ENCODE results near the gene REPIN1. TPM values are rescaled to one million over a fixed set of nuclear protein-coding genes. Genes with fewer than 3 reads are reported as not detected.
A peak's percentile ranks its signal among the peaks of the same experiment; 100 is the strongest.

REPIN1 gene
- total RNA-seq, 2 donors from 2014 or later = 43.0 to 49.8 TPM

DNA sequence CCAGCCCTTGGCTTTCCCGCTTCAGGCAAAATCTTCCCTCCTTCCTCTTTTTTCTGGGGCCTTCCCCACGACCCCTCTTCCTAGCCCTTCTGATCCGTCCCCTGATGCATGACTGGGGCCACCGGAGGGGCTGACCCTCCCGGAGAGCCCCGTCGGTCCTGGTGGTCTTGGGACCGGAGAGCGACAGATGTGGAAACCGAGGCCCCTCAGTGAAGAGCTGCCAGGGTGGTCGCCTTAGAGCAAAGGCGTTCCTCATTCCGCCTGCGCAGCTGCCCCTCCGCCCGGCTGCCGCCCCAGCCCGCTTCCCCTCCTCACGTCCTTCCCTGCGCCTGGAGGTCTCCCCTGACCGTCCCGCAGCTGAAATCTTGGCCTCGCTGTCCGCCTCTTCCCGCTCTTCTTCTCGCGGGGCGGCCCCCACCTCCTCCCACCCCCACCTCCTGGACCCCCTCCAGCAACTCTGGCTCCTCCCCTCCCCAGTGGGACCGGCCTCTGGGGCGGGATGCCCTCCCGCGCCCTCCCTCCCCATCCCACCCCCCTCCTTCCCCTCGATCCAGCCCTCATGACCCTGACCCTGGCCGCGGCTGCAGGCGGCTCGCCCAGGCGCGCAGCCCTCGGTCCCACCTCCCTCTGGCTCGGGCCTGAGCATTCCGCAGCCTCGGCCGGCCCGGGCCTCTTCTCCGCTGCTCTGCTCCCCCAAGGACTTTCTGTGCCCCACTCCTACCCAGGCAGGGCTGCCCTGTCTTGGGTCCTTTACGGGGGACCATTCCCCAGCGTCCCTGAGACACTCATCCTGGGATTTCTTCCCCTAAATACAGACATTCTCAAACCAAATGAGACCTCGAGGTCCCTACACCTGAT, 27.1 kb upstream of the REPIN1 start, which contains the start of gene RARRES2:
TSS of gene RARRES2 (minus strand) at position 367 of the 858 bp plus-strand sequence. CDS start 1,020 bp downstream, outside the sequence.
- no peak within 1 kb of the TSS for H3K27ac Mint-ChIP-seq
- H3K4me3 Mint-ChIP-seq = peak within 1 kb of the TSS; percentile 9
- H3K4me1 Mint-ChIP-seq = peaks cover 5% of the 10 kb centered on the region

DNA sequence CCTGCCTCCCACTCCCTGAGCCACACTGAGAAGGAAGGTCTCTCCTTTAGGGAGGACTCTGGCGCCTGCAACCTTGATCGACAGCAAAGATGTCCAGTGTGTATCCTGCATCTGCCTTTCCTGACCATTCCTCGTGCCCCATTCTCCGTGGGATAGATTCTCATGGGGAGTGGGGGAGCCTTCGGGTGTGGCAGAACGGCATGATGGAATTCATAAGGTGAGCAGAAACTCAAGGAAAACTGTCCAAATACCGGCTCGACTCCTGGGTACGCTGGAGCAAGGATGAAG, 26.6 kb upstream of the REPIN1 start:
- peaks cover 4% of the 10 kb centered on the region for H3K36me3 Mint-ChIP-seq (ENCODE audit: low read depth)
- no peak for ATAC-seq
- H3K27ac Mint-ChIP-seq = no peak overlapping the region
- no peaks in the 10 kb centered on the region for H3K9me3 ChIP-seq (ENCODE audit: control insufficient read depth, low read length, poor library complexity, severe bottlenecking)
- DNase-seq = no peak
- peak overlapping the region; percentile 9 for H3K4me3 Mint-ChIP-seq
- H3K27me3 Mint-ChIP-seq = peaks cover 32% of the 10 kb centered on the region
- peaks cover 5% of the 10 kb centered on the region for H3K4me1 Mint-ChIP-seq

More for the DNA sequence above, 27.1 kb upstream of the REPIN1 start, which contains the start of gene RARRES2:
- no peak for DNase-seq
- ATAC-seq = no peak
- Mint-ChIP-seq H3K36me3 (ENCODE audit: low read depth) (peaks cover 4% of the 10 kb centered on the region), H3K27me3 (peaks cover 32% of the 10 kb centered on the region)
- H3K9me3 ChIP-seq (ENCODE audit: control insufficient read depth, low read length, poor library complexity, severe bottlenecking) = no peaks in the 10 kb centered on the region

DNA sequence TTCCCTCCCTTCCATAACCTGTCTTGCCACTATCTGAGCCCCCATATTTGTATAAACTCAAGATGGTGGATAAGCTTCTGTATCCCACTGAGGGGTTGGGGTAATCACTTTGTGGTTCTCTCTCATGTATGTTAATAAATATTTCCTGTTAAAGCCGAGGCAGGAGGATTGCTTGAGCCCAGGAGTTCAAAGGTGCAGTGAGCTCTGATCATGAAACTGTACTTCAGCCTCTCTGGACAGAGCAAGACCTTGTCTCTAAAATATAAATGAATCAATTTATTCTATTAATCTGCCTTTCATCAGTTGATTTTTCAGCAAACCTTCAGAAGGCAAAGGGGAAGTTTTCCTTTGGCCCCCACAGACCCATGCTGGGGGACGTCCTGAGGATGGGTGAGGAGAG, 25.4 kb upstream of the REPIN1 start:
- DNase-seq (no peak), ATAC-seq (no peak)
- H3K27ac Mint-ChIP-seq = no peak overlapping the region
- peaks cover 5% of the 10 kb centered on the region for H3K4me1 Mint-ChIP-seq
- H3K27me3 Mint-ChIP-seq = peaks cover 32% of the 10 kb centered on the region
- no peaks in the 10 kb centered on the region for H3K9me3 ChIP-seq (ENCODE audit: control insufficient read depth, low read length, poor library complexity, severe bottlenecking)
- H3K36me3 Mint-ChIP-seq (ENCODE audit: low read depth) = peaks cover 2% of the 10 kb centered on the region
- no peak overlapping the region for H3K4me3 Mint-ChIP-seq

DNA sequence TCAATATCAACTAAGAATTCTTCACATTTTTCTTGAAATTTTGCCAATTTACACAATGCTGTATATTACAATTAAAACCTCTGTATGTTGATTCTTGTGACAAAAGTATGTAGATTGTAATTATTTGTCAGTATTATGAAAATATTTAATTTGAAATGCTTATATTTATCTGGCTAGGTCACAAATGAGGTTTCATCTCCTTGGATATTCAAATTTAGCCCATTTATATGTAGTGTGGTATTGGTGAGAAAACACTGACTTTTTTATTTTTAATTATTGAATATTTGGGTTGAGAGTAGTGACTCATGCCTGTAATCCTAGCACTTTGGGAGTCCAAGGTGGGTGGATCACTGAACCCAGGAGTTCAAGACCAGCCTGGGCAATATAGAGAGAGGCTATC, 24.3 kb upstream of the REPIN1 start:
- Mint-ChIP-seq H3K4me1 (peaks cover 5% of the 10 kb centered on the region), H3K36me3 (ENCODE audit: low read depth) (peaks cover 2% of the 10 kb centered on the region), H3K27me3 (peaks cover 27% of the 10 kb centered on the region), H3K4me3 (no peak overlapping the region), H3K27ac (no peak overlapping the region)
- no peaks in the 10 kb centered on the region for H3K9me3 ChIP-seq (ENCODE audit: control insufficient read depth, low read length, poor library complexity, severe bottlenecking)
- ATAC-seq (no peak), DNase-seq (no peak)

DNA sequence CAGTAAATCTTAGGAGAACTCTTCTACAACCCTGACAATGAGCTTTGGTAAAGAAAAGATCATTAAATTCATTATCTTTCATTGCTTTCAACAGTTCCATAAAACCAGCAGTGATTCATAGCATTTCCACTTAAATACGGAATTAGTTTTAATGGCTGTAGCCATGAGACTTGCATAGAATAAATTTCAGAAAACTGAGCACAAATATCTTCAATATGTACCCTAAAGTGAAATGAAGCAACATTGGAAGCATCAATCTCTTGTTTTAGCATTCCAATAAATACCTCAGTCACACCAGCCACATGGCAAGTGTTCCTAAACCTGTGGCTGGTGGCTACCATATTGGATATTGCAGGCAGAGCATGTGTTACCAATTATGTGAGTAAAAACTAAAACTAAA, 23.6 kb upstream of the REPIN1 start:
- Mint-ChIP-seq H3K36me3 (ENCODE audit: low read depth) (peaks cover 2% of the 10 kb centered on the region), H3K4me1 (peaks cover 5% of the 10 kb centered on the region), H3K27ac (no peak overlapping the region), H3K27me3 (peaks cover 20% of the 10 kb centered on the region), H3K4me3 (no peak overlapping the region)
- ATAC-seq = no peak
- DNase-seq = no peak
- no peaks in the 10 kb centered on the region for H3K9me3 ChIP-seq (ENCODE audit: control insufficient read depth, low read length, poor library complexity, severe bottlenecking)

DNA sequence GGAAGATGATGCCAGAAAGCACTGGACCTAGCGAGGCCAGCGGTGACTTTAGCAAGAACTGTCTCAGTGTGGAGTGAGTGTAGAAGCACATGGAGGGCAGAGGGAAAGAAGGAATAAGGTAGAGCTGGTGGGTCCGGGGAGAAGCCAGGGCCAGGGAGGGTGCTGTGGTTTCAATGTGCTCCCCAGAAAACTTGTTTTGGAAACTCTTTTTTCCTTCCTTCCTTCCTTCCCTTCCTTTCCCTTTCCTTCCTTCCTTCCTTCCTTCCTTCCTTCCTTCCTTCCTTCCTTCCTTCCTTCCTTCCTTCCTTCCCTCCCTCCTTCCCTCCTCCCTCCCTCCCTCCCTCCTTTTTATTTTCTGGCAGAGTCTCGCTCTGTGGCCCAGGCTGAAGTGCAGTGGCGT, 21.7 kb upstream of the REPIN1 start:
- peaks cover 16% of the 10 kb centered on the region for H3K27me3 Mint-ChIP-seq
- peaks cover 2% of the 10 kb centered on the region for H3K4me1 Mint-ChIP-seq
- no peak for ATAC-seq
- no peak overlapping the region for H3K4me3 Mint-ChIP-seq
- no peak overlapping the region for H3K27ac Mint-ChIP-seq
- H3K9me3 ChIP-seq (ENCODE audit: control insufficient read depth, low read length, poor library complexity, severe bottlenecking) = no peaks in the 10 kb centered on the region
- no peaks in the 10 kb centered on the region for H3K36me3 Mint-ChIP-seq (ENCODE audit: low read depth)
- DNase-seq = no peak

DNA sequence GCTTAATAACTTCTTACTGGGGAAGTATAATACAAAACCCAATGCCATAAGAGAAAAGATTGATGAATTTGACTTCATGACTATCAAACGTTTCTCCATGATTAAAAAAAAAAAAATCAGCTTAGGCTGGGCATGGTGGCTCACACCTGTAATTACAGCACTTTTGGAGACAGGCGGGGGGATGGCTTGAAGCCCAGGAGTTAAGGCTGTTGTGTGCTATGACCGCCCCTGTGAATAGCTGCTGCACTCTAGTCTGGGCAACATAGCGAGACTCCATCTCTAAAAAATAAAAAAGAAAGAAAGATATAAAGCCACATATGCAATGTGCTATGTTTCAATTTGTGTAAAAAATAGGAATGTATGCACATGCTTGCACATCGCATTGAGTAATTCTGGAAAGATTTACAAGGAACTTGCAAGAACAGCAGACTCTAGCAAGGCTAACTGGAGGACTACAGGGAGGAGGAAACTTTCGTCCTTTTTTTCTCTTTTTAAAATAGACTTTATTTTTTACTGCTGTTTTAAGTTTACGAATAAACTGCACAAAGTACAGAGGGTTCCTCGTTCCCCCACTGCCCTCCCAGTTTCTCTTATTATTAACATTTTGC, 16.9 kb upstream of the REPIN1 start:
- ATAC-seq (no peak), DNase-seq (no peak)
- Mint-ChIP-seq H3K27me3 (no peaks in the 10 kb centered on the region), H3K4me1 (no peaks in the 10 kb centered on the region), H3K27ac (no peak overlapping the region), H3K36me3 (ENCODE audit: low read depth) (no peaks in the 10 kb centered on the region), H3K4me3 (no peak overlapping the region)
- no peaks in the 10 kb centered on the region for H3K9me3 ChIP-seq (ENCODE audit: control insufficient read depth, low read length, poor library complexity, severe bottlenecking)

DNA sequence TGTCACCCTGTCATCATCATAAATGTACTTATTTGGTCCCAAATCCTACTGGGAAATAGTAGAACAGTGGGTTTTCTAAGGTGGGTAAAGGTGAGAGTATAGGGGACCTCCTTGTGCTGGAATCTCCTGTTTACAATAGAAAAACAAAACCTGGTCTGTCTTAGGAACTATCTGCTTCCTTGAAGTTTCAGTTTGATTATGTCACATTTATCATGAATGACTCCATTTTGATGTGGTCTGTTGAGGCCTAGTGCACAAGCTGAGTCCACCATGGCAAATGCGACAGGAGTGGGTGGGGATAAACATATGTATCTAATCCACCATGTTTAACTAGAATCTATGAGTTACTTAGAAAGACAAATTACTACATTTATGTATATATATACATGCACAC, 13.0 kb upstream of the REPIN1 start:
- H3K4me1 Mint-ChIP-seq = peaks cover 17% of the 10 kb centered on the region
- H3K36me3 Mint-ChIP-seq (ENCODE audit: low read depth) = peaks cover 3% of the 10 kb centered on the region
- ATAC-seq (no peak), DNase-seq (no peak)
- H3K27me3 Mint-ChIP-seq = no peaks in the 10 kb centered on the region
- H3K4me3 Mint-ChIP-seq = no peak overlapping the region
- H3K9me3 ChIP-seq (ENCODE audit: control insufficient read depth, low read length, poor library complexity, severe bottlenecking) = no peaks in the 10 kb centered on the region
- H3K27ac Mint-ChIP-seq = no peak overlapping the region

DNA sequence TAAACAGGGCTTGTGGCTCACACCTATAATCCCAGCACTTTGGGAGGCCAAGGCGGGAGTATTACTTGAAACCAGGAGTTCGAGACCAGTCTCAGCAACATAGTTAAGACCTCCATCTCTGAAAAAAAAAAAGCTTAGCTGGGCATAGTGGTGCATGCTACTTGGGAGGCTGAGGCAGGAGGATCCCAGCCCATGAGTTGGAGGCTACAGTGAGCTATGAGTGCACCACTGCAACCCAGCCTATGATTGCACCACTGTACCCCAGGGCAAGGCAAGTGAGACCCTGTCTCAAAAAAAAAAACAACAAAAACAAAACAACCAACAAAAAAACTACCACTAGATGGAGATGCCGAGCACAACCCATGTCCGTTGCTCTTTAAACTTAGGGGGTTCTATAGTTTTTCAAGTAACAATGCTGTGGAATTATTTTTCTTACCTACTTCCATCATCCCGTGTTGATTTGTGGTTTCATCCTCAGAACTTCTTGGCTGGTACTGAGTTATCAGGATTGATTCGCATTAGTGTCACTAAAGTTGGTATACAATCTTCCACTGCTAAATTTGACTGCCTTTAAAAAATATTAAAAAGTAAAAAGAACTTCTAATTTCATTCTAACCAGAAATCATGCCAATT, 12.2 kb upstream of the REPIN1 start:
- ATAC-seq = peak; percentile 23
- Mint-ChIP-seq H3K4me3 (no peak overlapping the region), H3K36me3 (ENCODE audit: low read depth) (peaks cover 3% of the 10 kb centered on the region), H3K27me3 (no peaks in the 10 kb centered on the region), H3K27ac (peak overlapping the region; percentile 60), H3K4me1 (peaks cover 17% of the 10 kb centered on the region)
- no peak for DNase-seq
- H3K9me3 ChIP-seq (ENCODE audit: control insufficient read depth, low read length, poor library complexity, severe bottlenecking) = no peaks in the 10 kb centered on the region

DNA sequence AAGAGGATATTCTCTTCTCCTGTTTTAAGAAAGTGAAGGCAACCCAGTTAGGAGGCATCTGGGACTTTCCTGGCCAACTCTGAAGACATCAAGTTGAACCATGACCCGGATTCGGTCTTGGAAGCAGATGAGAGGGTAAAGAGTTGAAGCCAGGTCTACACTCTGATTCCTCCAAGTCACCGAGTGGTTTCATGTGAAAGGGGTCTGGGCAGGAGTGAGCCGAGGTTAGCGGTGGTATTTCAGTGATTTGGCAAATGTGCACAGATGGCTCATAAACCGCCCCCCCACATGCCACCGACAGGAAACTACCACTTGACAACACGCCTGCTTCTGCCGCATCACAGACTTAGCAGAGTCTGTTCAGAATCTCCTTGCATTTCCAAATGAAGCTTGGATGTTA, 11.4 kb upstream of the REPIN1 start:
- no peaks in the 10 kb centered on the region for H3K9me3 ChIP-seq (ENCODE audit: control insufficient read depth, low read length, poor library complexity, severe bottlenecking)
- Mint-ChIP-seq H3K36me3 (ENCODE audit: low read depth) (peaks cover 3% of the 10 kb centered on the region), H3K27ac (peak overlapping the region; percentile 62), H3K27me3 (no peaks in the 10 kb centered on the region), H3K4me1 (peaks cover 17% of the 10 kb centered on the region), H3K4me3 (peak overlapping the region; percentile 19)
- DNase-seq (peak in 2 of 3 donors; percentile 31 to 32), ATAC-seq (peak; percentile 85)

DNA sequence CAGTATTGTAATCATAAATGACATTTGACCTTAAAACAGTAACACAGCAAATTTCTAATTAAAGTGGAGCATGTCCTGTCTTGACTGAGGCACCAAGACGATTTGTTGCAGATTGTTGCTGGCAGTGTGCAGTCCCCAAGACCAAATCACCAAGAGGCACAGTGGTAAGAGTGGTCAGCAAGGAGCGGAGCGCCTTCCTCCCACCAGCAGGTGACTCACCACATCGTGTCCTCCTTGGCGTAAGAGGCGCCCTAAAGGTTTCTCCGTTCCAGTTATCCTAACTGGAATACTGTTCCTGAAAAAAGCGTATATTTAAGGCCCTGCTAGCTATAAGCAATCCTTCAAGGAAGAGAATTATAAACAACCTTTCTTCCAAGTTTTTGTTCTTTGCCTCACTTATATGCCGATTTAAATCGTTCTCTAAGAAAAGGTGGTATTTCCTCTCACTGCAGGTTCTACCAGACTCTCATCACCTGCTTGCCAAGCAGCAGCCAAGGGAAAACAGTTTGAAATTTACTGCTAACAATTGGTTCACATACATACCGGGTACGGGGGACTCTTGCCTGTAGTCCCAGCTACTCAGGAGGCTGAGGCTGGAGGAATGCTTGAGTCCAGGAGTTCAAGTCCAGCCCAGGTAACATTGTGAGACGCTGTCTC, 10.7 kb upstream of the REPIN1 start:
- DNase-seq (no peak), ATAC-seq (peak; percentile 22)
- H3K27me3 Mint-ChIP-seq = no peaks in the 10 kb centered on the region
- H3K9me3 ChIP-seq (ENCODE audit: control insufficient read depth, low read length, poor library complexity, severe bottlenecking) = no peaks in the 10 kb centered on the region
- H3K36me3 Mint-ChIP-seq (ENCODE audit: low read depth) = peaks cover 3% of the 10 kb centered on the region
- peaks cover 17% of the 10 kb centered on the region for H3K4me1 Mint-ChIP-seq
- H3K4me3 Mint-ChIP-seq = peak overlapping the region; percentile 19
- peak overlapping the region; percentile 62 for H3K27ac Mint-ChIP-seq

DNA sequence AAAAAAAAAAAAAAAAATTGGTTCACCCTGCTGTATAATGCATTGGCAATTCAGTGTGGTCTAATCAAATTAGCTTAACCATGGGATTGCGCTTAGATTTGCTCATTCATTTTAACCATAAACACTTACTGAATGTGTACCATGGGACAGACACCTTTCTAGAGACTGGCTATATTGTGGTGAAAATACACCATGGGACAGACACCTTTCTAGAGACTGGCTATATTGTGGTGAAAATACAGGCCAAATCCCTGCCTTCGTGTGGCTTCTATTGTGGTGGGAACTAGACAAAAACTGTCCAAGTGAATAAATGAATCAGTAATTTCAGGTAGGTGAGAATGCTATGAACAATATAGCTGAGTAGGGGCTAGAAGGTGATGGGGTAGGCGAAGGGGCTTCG, 10.2 kb upstream of the REPIN1 start:
- no peaks in the 10 kb centered on the region for H3K27me3 Mint-ChIP-seq
- no peak overlapping the region for H3K27ac Mint-ChIP-seq
- no peaks in the 10 kb centered on the region for H3K9me3 ChIP-seq (ENCODE audit: control insufficient read depth, low read length, poor library complexity, severe bottlenecking)
- no peak overlapping the region for H3K4me3 Mint-ChIP-seq
- DNase-seq (no peak), ATAC-seq (no peak)
- peaks cover 17% of the 10 kb centered on the region for H3K4me1 Mint-ChIP-seq
- H3K36me3 Mint-ChIP-seq (ENCODE audit: low read depth) = peaks cover 3% of the 10 kb centered on the region

DNA sequence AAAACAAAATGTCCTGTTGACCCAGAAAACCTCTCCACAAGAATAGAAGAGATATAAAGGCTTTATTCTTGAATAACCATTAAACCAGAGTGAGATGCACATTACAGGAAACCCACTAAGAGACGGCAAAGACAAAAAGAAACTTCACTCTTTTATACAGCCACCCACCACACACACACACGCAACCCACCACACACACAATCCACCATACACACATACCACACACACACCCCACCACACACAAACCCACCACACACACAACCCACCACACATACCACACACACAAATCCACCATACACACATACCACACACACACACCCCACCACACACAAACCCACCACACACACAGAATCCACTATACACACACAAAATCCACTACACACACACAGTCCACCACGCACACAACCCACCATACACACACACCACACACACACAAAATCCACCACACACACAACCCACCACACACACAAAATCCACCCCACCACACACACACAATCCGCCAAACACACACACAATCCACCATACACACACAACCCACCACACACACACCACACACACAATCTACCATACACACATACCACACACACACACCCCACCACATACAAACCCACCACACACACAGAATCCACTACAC, 9.5 kb upstream of the REPIN1 start:
- no peak overlapping the region for H3K27ac Mint-ChIP-seq
- ATAC-seq = no peak
- H3K4me3 Mint-ChIP-seq = no peak overlapping the region
- H3K27me3 Mint-ChIP-seq = no peaks in the 10 kb centered on the region
- peaks cover 20% of the 10 kb centered on the region for H3K4me1 Mint-ChIP-seq
- H3K36me3 Mint-ChIP-seq (ENCODE audit: low read depth) = peaks cover 3% of the 10 kb centered on the region
- H3K9me3 ChIP-seq (ENCODE audit: control insufficient read depth, low read length, poor library complexity, severe bottlenecking) = no peaks in the 10 kb centered on the region
- no peak for DNase-seq
